ENCODE data around the gene ADCY1.

GRCh38 chr7:45581271-45581780 is 7.2 kb downstream of the ADCY1 start:
- no peak for TF ChIP-seq CTCF (conservative IDR thresholded peaks at IDR 0.05; ENCODE audit: low read length)
- TF ChIP-seq EZH2phosphoT487 (IDR thresholded peaks at IDR 0.05; ENCODE audit: borderline replicate concordance): no peak

Data from Loucy (cell line).